CD14-positive monocyte (primary cell): ENCODE data around the gene CD276. TPM values are rescaled to one million over a fixed set of nuclear protein-coding genes. Genes with fewer than 3 reads are reported as not detected.

Experiments
- DNase-seq, 3 donors: peaks; one replicate each; pipeline ENCODE4 v3.0.0-alpha.2; 2011 to 2022
- H2AFZ ChIP-seq: 2 replicates; pipeline ENCODE4 v1.6.0; 2012; ENCODE audit warnings: mild to moderate bottlenecking, low read depth, low read length, inconsistent platforms; ENCODE audit not compliant: insufficient read depth, poor library complexity, severe bottlenecking
- H3K27ac ChIP-seq, 2 donors: 1 replicate in 1 of 2; 2 replicates in 1 of 2; pipeline ENCODE4 v1.5.1; 2012 to 2013; ENCODE audit warnings: low read length in 2 of 2, control low read depth in 1 of 2, inconsistent platforms in 1 of 2, low read depth in 1 of 2, mild to moderate bottlenecking in 1 of 2
- H3K27me3 ChIP-seq, 2 donors: one replicate each; pipeline versions ENCODE4 v1.6.0 to v1.6.1; 2011 to 2013; ENCODE audit warnings: low read length in 2 of 2; ENCODE audit not compliant: control insufficient read depth in 2 of 2, insufficient read depth in 2 of 2
- H3K36me3 ChIP-seq, 2 donors: replicated peaks in 1 of 2; 1 replicate in 1 of 2; 2 replicates in 1 of 2; pipeline versions ENCODE4 v1.5.1 to v1.6.1; 2012 to 2013; ENCODE audit warnings: low read length in 2 of 2, control low read depth in 1 of 2, inconsistent platforms in 1 of 2, mild to moderate bottlenecking in 1 of 2; ENCODE audit not compliant: insufficient read depth in 2 of 2, control insufficient read depth in 1 of 2
- H3K4me1 ChIP-seq, 2 donors: 1 replicate in 1 of 2; 2 replicates in 1 of 2; pipeline versions ENCODE4 v1.5.1 to v1.6.1; 2012 to 2013; ENCODE audit warnings: low read length in 2 of 2, control low read depth in 1 of 2, inconsistent platforms in 1 of 2, mild to moderate bottlenecking in 1 of 2, moderate library complexity in 1 of 2; ENCODE audit not compliant: insufficient read depth in 2 of 2, control insufficient read depth in 1 of 2
- H3K4me2 ChIP-seq: replicated peaks from 2 replicates; pipeline ENCODE3; 2012; ENCODE audit warnings: low read length, moderate library complexity, mild to moderate bottlenecking; ENCODE audit not compliant: poor library complexity, severe bottlenecking; ENCODE audit errors: extremely low read depth
- H3K4me3 ChIP-seq, 3 experiments: fragments of 200-600 bp in 1 of 3; sonication (generic) in 1 of 3; replicated peaks in 1 of 3; 1 replicate in 2 of 3; 2 replicates in 1 of 3; pipeline ENCODE4 v1.5.1; 2011 to 2013; ENCODE audit warnings: low read length in 3 of 3, mild to moderate bottlenecking in 3 of 3, control low read depth in 2 of 3, low read depth in 2 of 3, inconsistent platforms in 1 of 3, moderate library complexity in 1 of 3
- H3K79me2 ChIP-seq: 2 replicates; pipeline ENCODE4 v1.6.0; 2012; ENCODE audit warnings: mild to moderate bottlenecking, control low read depth, inconsistent platforms, low read length, moderate library complexity; ENCODE audit not compliant: insufficient read depth
- H3K9ac ChIP-seq: 2 replicates; pipeline ENCODE4 v1.6.0; 2017; ENCODE audit warnings: low read length, mild to moderate bottlenecking; ENCODE audit not compliant: insufficient read depth, poor library complexity, severe bottlenecking
- H3K9me3 ChIP-seq, 2 donors: replicated peaks in 1 of 2; 1 replicate in 1 of 2; 2 replicates in 1 of 2; pipeline versions ENCODE4 v1.5.1 to v1.6.1; 2012 to 2013; ENCODE audit warnings: low read length in 2 of 2, control low read depth in 1 of 2; ENCODE audit not compliant: control insufficient read depth in 1 of 2, insufficient read depth in 1 of 2
- H4K20me1 ChIP-seq: 2 replicates; pipeline ENCODE4 v1.6.0; 2012; ENCODE audit warnings: mild to moderate bottlenecking, low read length, control low read depth, moderate library complexity; ENCODE audit not compliant: insufficient read depth
- H3K27ac Mint-ChIP-seq, 7 donors: one replicate each; pipeline ENCODE4 v1.8.0; 2020; ENCODE audit warnings: mild to moderate bottlenecking in 7 of 7, mixed read lengths in 7 of 7, moderate library complexity in 6 of 7, inconsistent platforms in 2 of 7
- H3K27me3 Mint-ChIP-seq, 3 donors: one replicate each; pipeline ENCODE4 v1.8.0; 2021 to 2022; ENCODE audit warnings: low read depth in 3 of 3, mild to moderate bottlenecking in 3 of 3, mixed read lengths in 3 of 3, moderate library complexity in 3 of 3, inconsistent platforms in 1 of 3
- H3K36me3 Mint-ChIP-seq, 2 donors: one replicate each; pipeline ENCODE4 v1.8.0; 2020; ENCODE audit warnings: mixed read lengths in 2 of 2, inconsistent platforms in 1 of 2, mild to moderate bottlenecking in 1 of 2
- H3K4me1 Mint-ChIP-seq: one replicate; pipeline ENCODE4 v1.8.0; 2020; ENCODE audit warnings: mild to moderate bottlenecking, mixed read lengths
- H3K4me3 Mint-ChIP-seq, 2 donors: one replicate each; pipeline ENCODE4 v1.8.0; 2020; ENCODE audit warnings: mild to moderate bottlenecking in 2 of 2, mixed read lengths in 2 of 2, moderate library complexity in 1 of 2
- H3K9me3 Mint-ChIP-seq, 7 donors: one replicate each; pipeline ENCODE4 v1.8.0; 2020 to 2022; ENCODE audit warnings: mixed read lengths in 7 of 7, mild to moderate bottlenecking in 6 of 7, moderate library complexity in 6 of 7, inconsistent platforms in 2 of 7
- CTCF ChIP-seq: fragments of 200-600 bp; IDR thresholded peaks from one replicate; pipeline ENCODE4 v1.8.0; 2022; ENCODE audit warnings: antibody characterized with exemption, mild to moderate bottlenecking
- WGBS: methylation state at CpG from one replicate; pipeline ENCODE4 v1.1.5; 2013; ENCODE audit warnings: missing lambda C conversion rate; ENCODE audit not compliant: insufficient coverage; 5-methylcytosine and 5-hydroxymethylcytosine counted together
- intact Hi-C, 2 donors: fragments of 100-400 bp; cut with micrococcal nuclease; formaldehyde crosslinking; loops; one replicate each; pipeline versions ENCODE4 v1.15.0 to v1.15.1; 2023
- polyA plus RNA-seq, 3 donors: library from polyadenylated mRNA; depleted of rRNA in 1 of 3; unstranded in 2 of 3; stranded (reverse) in 1 of 3; fragments of 300-500 nt in 2 of 3; fragments of >200 nt in 1 of 3; fragmentation: Illumina TruSeq in 2 of 3; gene quantifications; 1 replicate in 2 of 3; 2 replicates in 1 of 3; pipeline ENCODE4 v1.2.3, GENCODE V29; 2012 to 2021

The CD276 gene
- polyA plus RNA-seq, 3 donors: 0.52 to 0.72 (median 0.64) TPM

- 0% methylated on average over 1 of the region's 1 CpG for WGBS
- peaks cover 31 to 58% of the 10 kb centered on the region in 2 donors for H3K27me3 ChIP-seq
- no peak overlapping the region for H3K27ac ChIP-seq
- H3K4me2 ChIP-seq: peak overlapping the region; percentile 40
- no peaks in the 10 kb centered on the region for H3K36me3 ChIP-seq
- H2AFZ ChIP-seq: no peak overlapping the region
- no peak overlapping the region for H3K9ac ChIP-seq
- Mint-ChIP-seq H3K9me3 (peaks cover 0 to 4% (median 0%) of the 10 kb centered on the region in 7 donors), H3K4me1 (peaks cover 35% of the 10 kb centered on the region), H3K36me3 (no peaks in the 10 kb centered on the region), H3K4me3 (peak overlapping the region in 1 of 2 donors; percentile 67), H3K27ac (peak overlapping the region in 2 of 7 donors; percentile 11 to 21), H3K27me3 (peaks cover 56 to 66% (median 62%) of the 10 kb centered on the region in 3 donors)
- intact Hi-C loops: loop anchor here (5.0 kb wide), 2 partner anchors 134 to 394 kb away; no protein-coding TSS in a partner anchor
- DNase-seq: no peak
- no peak for TF ChIP-seq CTCF
- no peaks in the 10 kb centered on the region for H3K9me3 ChIP-seq
- H3K4me1 ChIP-seq: peaks cover 22 to 25% of the 10 kb centered on the region in 2 donors
- H3K4me3 ChIP-seq: no peak overlapping the region
- no peaks in the 10 kb centered on the region for H3K79me2 ChIP-seq
- no peaks in the 10 kb centered on the region for H4K20me1 ChIP-seq
Observed at GRCh38 chr15:73696641-73697001, 12.4 kb downstream of the CD276 start.

- no peaks in the 10 kb centered on the region for H3K79me2 ChIP-seq
- no peak overlapping the region for H2AFZ ChIP-seq
- H3K27me3 ChIP-seq: peaks cover 28 to 53% of the 10 kb centered on the region in 2 donors
- peaks cover 0 to 4% (median 0%) of the 10 kb centered on the region in 7 donors for H3K9me3 Mint-ChIP-seq
- 2% methylated on average over 6 of the region's 9 CpGs for WGBS
- intact Hi-C loops: loop anchor here (5.0 kb wide), 2 partner anchors 135 to 395 kb away; no protein-coding TSS in a partner anchor
- peak overlapping the region in 1 of 2 donors; percentile 67 for H3K4me3 Mint-ChIP-seq
- peak; percentile 47 to 80 (median 73) for DNase-seq
- H4K20me1 ChIP-seq: no peaks in the 10 kb centered on the region
- peaks cover 22 to 25% of the 10 kb centered on the region in 2 donors for H3K4me1 ChIP-seq
- no peak for TF ChIP-seq CTCF
- H3K36me3 Mint-ChIP-seq: no peaks in the 10 kb centered on the region
- no peaks in the 10 kb centered on the region for H3K9me3 ChIP-seq
- peaks cover 56 to 66% (median 62%) of the 10 kb centered on the region in 3 donors for H3K27me3 Mint-ChIP-seq
- H3K9ac ChIP-seq: no peak overlapping the region
- peak overlapping the region; percentile 40 for H3K4me2 ChIP-seq
- H3K4me1 Mint-ChIP-seq: peaks cover 35% of the 10 kb centered on the region
- H3K27ac ChIP-seq: no peak overlapping the region
- no peak overlapping the region for H3K4me3 ChIP-seq
- no peaks in the 10 kb centered on the region for H3K36me3 ChIP-seq
- H3K27ac Mint-ChIP-seq: peak overlapping the region in 1 of 7 donors; percentile 11
Observed at GRCh38 chr15:73697033-73697467, 12.9 kb downstream of the CD276 start.
